Adrenal gland (tissue), 5 donors: ENCODE results near the gene PSMD3.

Experiments
- CTCF ChIP-seq, 6 experiments: fragments of 450-650 bp in 4 of 6; fragments of 200-600 bp in 2 of 6; sonication (generic) in 1 of 6; IDR thresholded peaks; 1 replicate in 5 of 6; 2 replicates in 1 of 6; pipeline versions ENCODE4 v1.5.1 to v1.8.0; 2016 to 2021; ENCODE audit warnings: antibody characterized with exemption in 6 of 6, mild to moderate bottlenecking in 2 of 6, moderate library complexity in 1 of 6
- POLR2A ChIP-seq, 2 donors: fragments of 450-650 bp; IDR thresholded peaks; one replicate each; pipeline ENCODE4 v1.6.1; 2017; ENCODE audit warnings: antibody characterized with exemption in 2 of 2, mild to moderate bottlenecking in 2 of 2, moderate library complexity in 1 of 2
- donor health status: DM: no; HTN: no; CAD: no.

DNA sequence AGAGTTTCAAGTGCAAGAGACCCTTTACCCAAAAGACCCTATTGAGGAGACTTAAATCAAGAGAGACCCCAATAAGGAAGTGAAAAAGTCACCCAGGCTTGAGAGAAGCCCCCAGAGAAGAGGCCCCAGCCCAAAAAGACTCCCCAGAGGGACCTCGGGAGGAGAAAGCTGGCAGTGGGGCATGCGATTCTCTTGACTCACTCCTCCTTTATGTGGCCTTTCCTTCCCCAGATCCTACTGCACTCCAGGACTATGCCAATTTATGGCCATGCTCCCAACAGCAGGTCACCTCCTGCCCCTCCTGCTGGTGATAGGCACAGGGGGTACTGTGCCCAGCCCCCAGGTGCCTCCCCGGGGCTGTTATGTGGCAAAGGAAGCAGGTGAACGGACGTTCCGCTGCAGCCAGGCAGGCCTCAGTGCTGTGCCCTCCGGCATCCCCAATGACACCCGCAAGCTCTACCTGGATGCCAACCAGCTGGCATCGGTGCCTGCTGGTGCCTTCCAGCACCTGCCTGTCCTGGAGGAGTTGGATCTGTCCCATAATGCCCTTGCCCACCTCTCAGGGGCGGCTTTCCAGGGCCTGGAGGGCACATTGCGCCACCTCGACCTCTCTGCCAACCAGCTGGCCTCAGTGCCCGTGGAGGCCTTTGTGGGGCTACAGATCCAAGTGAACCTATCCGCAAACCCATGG lies 36.8 kb upstream of the PSMD3 start:
- TF ChIP-seq CTCF (IDR thresholded peaks at IDR 0.05) (no peak), POLR2A (IDR thresholded peaks at IDR 0.05) (no peak)
